ENCODE measurements around the gene KCNJ9. TPM values are rescaled to one million over a fixed set of nuclear protein-coding genes. Genes with fewer than 3 reads are reported as not detected.

Gene KCNJ9
- total RNA-seq, 1 experiment from 2014 or later, result 0.05 TPM

- H3K9ac ChIP-seq (ENCODE audit: low read length), result no peak overlapping the region
- no peaks in the 10 kb centered on the region for H3K9me3 ChIP-seq (ENCODE audit: control insufficient read depth in 1 of 2, insufficient read depth in 1 of 2, low read depth in 1 of 2, low read length in 2 of 2)
- no peaks in the 10 kb centered on the region for H3K9me2 ChIP-seq (ENCODE audit: insufficient read depth)
- H3K79me2 ChIP-seq (ENCODE audit: insufficient read depth, low read length), result no peaks in the 10 kb centered on the region
- no peak overlapping the region for H3K27ac ChIP-seq (ENCODE audit: low read depth, low read length)
- ChIA-PET CTCF (interaction anchor here (0.6 to 6.1 kb wide), 11 partner anchors 9 to 319 kb away, joined by 3 to 33 read pairs (median 4); partner anchors contain the start of gene KCNJ9), POLR2A (no interaction called here), RAD21 (ENCODE audit: low non-redundant PET in 1 of 2, low total read pairs in 2 of 2, uncharacterized antibody in 2 of 2, unreplicated experiment in 2 of 2) (interaction anchor here (1.2 to 1.5 kb wide), 2 partner anchors 20 to 21 kb away, joined by 4 to 7 read pairs; no protein-coding TSS in a partner anchor)
- intact Hi-C loops (cut with micrococcal nuclease), result no loop called here
- TF ChIP-seq RAD21 (IDR thresholded peaks at IDR 0.05; ENCODE audit: low read depth), result peak; percentile 32; the same call in 1 of the 2 replicates
- peak; percentile 37 to 51 (median 46); a peak in 5 of 6 replicates for TF ChIP-seq CTCF (IDR thresholded peaks at IDR 0.05 in 2 of 3, conservative IDR thresholded peaks at IDR 0.05 in 1 of 3; ENCODE audit: borderline replicate concordance in 1 of 3, insufficient read depth in 1 of 3, low read depth in 2 of 3, low read length in 2 of 3)
- TF ChIP-seq TCF7L2 (IDR thresholded peaks at IDR 0.05; ENCODE audit: borderline replicate concordance, extremely low read depth, insufficient read depth, insufficient read length), result no peak
- peaks cover 0 to 3% of the 10 kb centered on the region in 2 experiments; a peak in 1 of 4 replicates for H3K4me1 ChIP-seq (ENCODE audit: control insufficient read depth in 1 of 2, insufficient read depth in 2 of 2, low read length in 2 of 2)
- H3K4me2 ChIP-seq (ENCODE audit: low read length), result no peak overlapping the region
- H2AFZ ChIP-seq (ENCODE audit: low read depth, low read length, poor library complexity, severe bottlenecking), result no peak overlapping the region
- peaks cover 8% of the 10 kb centered on the region for H3K27me3 ChIP-seq (ENCODE audit: insufficient read depth, low read length)
- no TSS peak for BruUV-seq (replicated peaks)
- no peak for DNase-seq (ENCODE audit: low read depth, low spot score)
- H3K4me3 ChIP-seq (replicated peaks in 1 of 2; ENCODE audit: low read depth in 1 of 2, low read length in 2 of 2), result no peak overlapping the region
- no peaks in the 10 kb centered on the region for H4K20me1 ChIP-seq (ENCODE audit: insufficient read depth)
- no peaks in the 10 kb centered on the region for H3K36me3 ChIP-seq (ENCODE audit: control insufficient read depth in 1 of 2, insufficient read depth in 2 of 2, low read length in 2 of 2)
- ATAC-seq, result peak; percentile 87
Observed at GRCh38 chr1:160058087-160058486, 23.3 kb upstream of the KCNJ9 start.

- ATAC-seq, result 0 out of 2 replicates have a peak, but pooled peaks have one; percentile 29
- POLR2A ChIA-PET, result no interaction called here
Observed at GRCh38 chr1:160061369-160062229, 19.7 kb upstream of the KCNJ9 start.

More at GRCh38 chr1:160061369-160062229, 19.7 kb upstream of the KCNJ9 start:
- RAD21 ChIA-PET (ENCODE audit: low non-redundant PET in 1 of 2, low total read pairs in 2 of 2, uncharacterized antibody in 2 of 2, unreplicated experiment in 2 of 2), result no interaction called here
- TF ChIP-seq EZH2 (IDR thresholded peaks at IDR 0.05) (no peak), CEBPB (IDR thresholded peaks at IDR 0.05; ENCODE audit: low read depth) (no peak), ATF3 (IDR thresholded peaks at IDR 0.05) (no peak), YY1 (IDR thresholded peaks at IDR 0.05; ENCODE audit: extremely low read depth, insufficient replicate concordance, low read depth, low read length) (no peak), JUND (IDR thresholded peaks at IDR 0.05) (no peak)
- H3K4me2 ChIP-seq (ENCODE audit: low read length), result no peak overlapping the region
- H3K79me2 ChIP-seq (ENCODE audit: insufficient read depth, low read length), result no peaks in the 10 kb centered on the region
- no peaks in the 10 kb centered on the region for H3K9me3 ChIP-seq (ENCODE audit: control insufficient read depth in 1 of 2, insufficient read depth in 1 of 2, low read depth in 1 of 2, low read length in 2 of 2)
- no peak overlapping the region for H3K27ac ChIP-seq (ENCODE audit: low read depth, low read length)
- H3K9ac ChIP-seq (ENCODE audit: low read length), result no peak overlapping the region
- no TSS peak for BruUV-seq (replicated peaks)
- intact Hi-C loops (cut with micrococcal nuclease), result no loop called here
- no peak overlapping the region for H2AFZ ChIP-seq (ENCODE audit: low read depth, low read length, poor library complexity, severe bottlenecking)
- H4K20me1 ChIP-seq (ENCODE audit: insufficient read depth), result no peaks in the 10 kb centered on the region
- no peaks in the 10 kb centered on the region for H3K9me2 ChIP-seq (ENCODE audit: insufficient read depth)
- H3K27me3 ChIP-seq (ENCODE audit: insufficient read depth, low read length), result no peaks in the 10 kb centered on the region
- no peak for DNase-seq (ENCODE audit: low read depth, low spot score)
- H3K36me3 ChIP-seq (ENCODE audit: control insufficient read depth in 1 of 2, insufficient read depth in 2 of 2, low read length in 2 of 2), result no peaks in the 10 kb centered on the region
- peaks cover 0 to 3% of the 10 kb centered on the region in 2 experiments; a peak in 1 of 4 replicates for H3K4me1 ChIP-seq (ENCODE audit: control insufficient read depth in 1 of 2, insufficient read depth in 2 of 2, low read length in 2 of 2)
- CTCF ChIA-PET, result interaction anchor here (2.2 to 6.1 kb wide), 2 partner anchors 15 to 18 kb away, joined by 7 to 33 read pairs; partner anchors contain the start of gene KCNJ9
- no peak overlapping the region for H3K4me3 ChIP-seq (replicated peaks in 1 of 2; ENCODE audit: low read depth in 1 of 2, low read length in 2 of 2)
